HCT116 (cell line): ENCODE measurements around the gene EIF1AD. TPM values are rescaled to one million over a fixed set of nuclear protein-coding genes. Genes with fewer than 3 reads are reported as not detected.

Source experiments
- ATAC-seq: fragments of 200-7000 bp; cut with Tn5 transposase; 2 replicates; pipeline ENCODE4 v1.9.1; 2020; ENCODE audit warnings: mild to moderate bottlenecking, moderate library complexity
- BruUV-seq: library from RNA; stranded (reverse); fragments of 400-500 nt; replicated peaks from 2 replicates; lab custom pipeline; 2021; lab: Mats Ljungman, UMichigan
- CTCF ChIA-PET: fragments of 300-600 bp; sonication (Branson Sonifier 250); formaldehyde crosslinking; loops from one replicate; lab custom pipeline; 2021; ENCODE audit warnings: antibody characterized with exemption; lab: Charles Lee
- POLR2A ChIA-PET: fragments of 300-600, 350-600 bp; sonication (Branson Sonifier 250); formaldehyde crosslinking; loops from one replicate; lab custom pipeline; 2021; ENCODE audit warnings: antibody characterized with exemption; lab: Charles Lee
- RAD21 ChIA-PET, 2 experiments: fragments of 300-600 bp; sonication (Branson Sonifier 250); formaldehyde crosslinking; loops; one replicate each; lab custom pipeline; 2023; ENCODE audit warnings: low total read pairs in 2 of 2; ENCODE audit not compliant: uncharacterized antibody in 2 of 2, unreplicated experiment in 2 of 2, low non-redundant PET in 1 of 2; lab: Charles Lee
- DNase-seq: peaks from one replicate; pipeline ENCODE4 v3.0.0-alpha.2; 2010; ENCODE audit warnings: low read depth, low spot score
- H2AFZ ChIP-seq: fragments of 200-600 bp; shearing (Covaris generic), sonication (generic); 2 replicates; pipeline ENCODE4 v1.6.1; 2017; ENCODE audit warnings: low read depth, mixed run types, mixed read lengths, antibody characterized with exemption, low read length; ENCODE audit not compliant: poor library complexity, severe bottlenecking
- H3K27ac ChIP-seq: 2 replicates; pipeline ENCODE4 v1.5.1; 2012; ENCODE audit warnings: low read depth, low read length
- H3K27me3 ChIP-seq: fragments of 200-600 bp; sonication (generic); 2 replicates; pipeline ENCODE4 v1.6.1; 2016; ENCODE audit warnings: mixed run types, low read length, mixed read lengths; ENCODE audit not compliant: insufficient read depth
- H3K36me3 ChIP-seq, 2 experiments: fragments of 200-500 bp in 1 of 2; fragments of 200-600 bp in 1 of 2; sonication (Bioruptor generic) in 1 of 2; sonication (generic) in 1 of 2; 2 replicates each; pipeline versions ENCODE4 v1.5.1 to v1.6.1; 2014 to 2016; ENCODE audit warnings: low read length in 2 of 2, inconsistent platforms in 1 of 2, mixed read lengths in 1 of 2, mixed run types in 1 of 2; ENCODE audit not compliant: insufficient read depth in 2 of 2, control insufficient read depth in 1 of 2
- H3K4me1 ChIP-seq, 2 experiments: fragments of 200-600 bp in 1 of 2; sonication (generic) in 1 of 2; 2 replicates each; pipeline versions ENCODE4 v1.5.1 to v1.6.1; 2012 to 2017; ENCODE audit warnings: low read length in 2 of 2, inconsistent platforms in 1 of 2, mild to moderate bottlenecking in 1 of 2, mixed read lengths in 1 of 2, mixed run types in 1 of 2, moderate library complexity in 1 of 2; ENCODE audit not compliant: insufficient read depth in 2 of 2, control insufficient read depth in 1 of 2
- H3K4me2 ChIP-seq: fragments of 200-600 bp; sonication (generic); 2 replicates; pipeline ENCODE4 v1.6.1; 2017; ENCODE audit warnings: mixed run types, low read length, mixed read lengths
- H3K4me3 ChIP-seq, 2 experiments: fragments of 200-600 bp in 1 of 2; sonication (generic) in 1 of 2; replicated peaks in 1 of 2; 2 replicates each; pipeline ENCODE4 v1.5.1; 2011 to 2016; ENCODE audit warnings: low read length in 2 of 2, control low read depth in 1 of 2, low read depth in 1 of 2, mild to moderate bottlenecking in 1 of 2, mixed read lengths in 1 of 2, mixed run types in 1 of 2
- H3K79me2 ChIP-seq: fragments of 200-600 bp; sonication (generic); 2 replicates; pipeline ENCODE4 v1.6.1; 2017; ENCODE audit warnings: mild to moderate bottlenecking, mixed run types, low read length, moderate library complexity, mixed read lengths; ENCODE audit not compliant: insufficient read depth
- H3K9ac ChIP-seq: fragments of 200-600 bp; sonication (generic); 2 replicates; pipeline ENCODE4 v1.6.1; 2016; ENCODE audit warnings: low read length, mixed read lengths
- H3K9me2 ChIP-seq: fragments of 200-600 bp; sonication (generic), shearing (Covaris generic); 2 replicates; pipeline ENCODE4 v1.6.1; 2017; ENCODE audit warnings: mixed run types, mild to moderate bottlenecking, moderate library complexity; ENCODE audit not compliant: insufficient read depth
- H3K9me3 ChIP-seq, 2 experiments: fragments of 200-500 bp in 1 of 2; fragments of 200-600 bp in 1 of 2; sonication (Bioruptor generic) in 1 of 2; sonication (generic) in 1 of 2; 2 replicates each; pipeline ENCODE4 v1.6.1; 2014 to 2017; ENCODE audit warnings: low read length in 2 of 2, mixed read lengths in 2 of 2, inconsistent platforms in 1 of 2, low read depth in 1 of 2, mild to moderate bottlenecking in 1 of 2, mixed run types in 1 of 2, moderate library complexity in 1 of 2; ENCODE audit not compliant: control insufficient read depth in 1 of 2, insufficient read depth in 1 of 2
- H4K20me1 ChIP-seq: fragments of 200-600 bp; sonication (generic), shearing (Covaris generic); 2 replicates; pipeline ENCODE4 v1.6.1; 2017; ENCODE audit warnings: mixed run types, mild to moderate bottlenecking, moderate library complexity; ENCODE audit not compliant: insufficient read depth
- EZH2 ChIP-seq: fragments of 200-600 bp; sonication (generic); IDR thresholded peaks from 2 replicates; pipeline ENCODE4 v1.6.1; 2017; ENCODE audit warnings: antibody characterized with exemption, mixed run types
- FOSL1 ChIP-seq: IDR thresholded peaks from 2 replicates; pipeline ENCODE4 v1.6.1; 2012; ENCODE audit warnings: low read depth
- JUND ChIP-seq: IDR thresholded peaks from 2 replicates; pipeline ENCODE4 v1.6.1; 2012
- POLR2AphosphoS5 ChIP-seq: IDR thresholded peaks from 2 replicates; pipeline ENCODE4 v1.6.1; 2011; ENCODE audit warnings: mild to moderate bottlenecking, low read depth, low read length, moderate library complexity
- SRF ChIP-seq: IDR thresholded peaks from 2 replicates; pipeline ENCODE4 v1.6.1; 2012; ENCODE audit warnings: low read depth
- ZFX ChIP-seq: fragments of 450-650 bp; IDR thresholded peaks from 2 replicates; pipeline ENCODE4 v1.6.1; 2017
- intact Hi-C: fragments of 100-400 bp; cut with micrococcal nuclease; formaldehyde crosslinking; loops from 2 replicates; pipeline ENCODE4 v1.10.0; 2022
- total RNA-seq: library from RNA; stranded (reverse); gene quantifications from one replicate; pipeline ENCODE4 v1.2.1, GENCODE V29; 2021; ENCODE audit not compliant: unreplicated experiment

The EIF1AD gene
- total RNA-seq, 1 experiment from 2014 or later: 45.5 TPM

DNA sequence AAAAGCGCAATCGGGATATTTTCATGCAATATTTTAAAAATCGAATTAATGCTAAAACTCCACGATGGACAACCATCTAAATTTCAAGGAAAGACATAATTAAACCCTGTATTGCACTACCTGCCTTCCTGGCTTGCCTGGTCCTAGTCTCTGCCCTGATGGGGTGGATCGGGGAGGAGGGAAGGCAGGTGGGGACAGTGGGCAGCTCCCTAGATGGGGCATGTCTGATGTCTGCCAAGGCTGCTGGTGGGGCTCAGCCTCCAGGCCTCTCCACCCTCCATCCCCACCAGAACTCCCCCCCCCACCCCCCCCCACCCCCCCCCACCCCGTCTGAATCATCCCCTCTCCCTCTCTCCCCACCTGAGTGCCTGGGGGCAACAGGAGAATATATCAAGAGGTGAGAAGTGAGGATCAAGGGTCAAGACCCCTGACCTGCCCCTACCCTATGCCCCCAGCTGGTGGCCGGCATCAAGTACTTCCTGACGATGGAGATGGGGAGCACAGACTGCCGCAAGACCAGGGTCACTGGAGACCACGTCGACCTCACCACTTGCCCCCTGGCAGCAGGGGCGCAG is 10.5 kb upstream of the EIF1AD start:
- BruUV-seq: no TSS peak
- H3K4me3 ChIP-seq: peak overlapping the region; percentile 44 to 59
- no peaks in the 10 kb centered on the region for H4K20me1 ChIP-seq
- DNase-seq (no peak), ATAC-seq (no peak)
- ChIA-PET RAD21 (no interaction called here), POLR2A (interaction anchor here (1.2 to 2.6 kb wide), 3 partner anchors 9 to 97 kb away, joined by 4 to 17 read pairs (median 10); partner anchors contain the start of genes BANF1 and EIF1AD), CTCF (interaction anchor here (0.7 to 3.2 kb wide), 4 partner anchors 9 to 232 kb away, joined by 5 to 22 read pairs (median 8); partner anchors contain the start of gene FIBP)
- H3K36me3 ChIP-seq: no peaks in the 10 kb centered on the region
- H2AFZ ChIP-seq: no peak overlapping the region
- no peaks in the 10 kb centered on the region for H3K9me2 ChIP-seq
- intact Hi-C loops: no loop called here
- H3K9ac ChIP-seq: peak overlapping the region; percentile 74
- peak overlapping the region; percentile 72 for H3K4me2 ChIP-seq
- peaks cover 11% of the 10 kb centered on the region; the same call in 1 of the 2 replicates for H3K79me2 ChIP-seq
- H3K27me3 ChIP-seq: no peaks in the 10 kb centered on the region
- peak overlapping the region; percentile 89 for H3K27ac ChIP-seq
- H3K4me1 ChIP-seq: peaks cover 75 to 100% of the 10 kb centered on the region in 2 experiments
- H3K9me3 ChIP-seq: no peaks in the 10 kb centered on the region
- TF ChIP-seq SRF: no peak
- TF ChIP-seq ZFX: no peak

DNA sequence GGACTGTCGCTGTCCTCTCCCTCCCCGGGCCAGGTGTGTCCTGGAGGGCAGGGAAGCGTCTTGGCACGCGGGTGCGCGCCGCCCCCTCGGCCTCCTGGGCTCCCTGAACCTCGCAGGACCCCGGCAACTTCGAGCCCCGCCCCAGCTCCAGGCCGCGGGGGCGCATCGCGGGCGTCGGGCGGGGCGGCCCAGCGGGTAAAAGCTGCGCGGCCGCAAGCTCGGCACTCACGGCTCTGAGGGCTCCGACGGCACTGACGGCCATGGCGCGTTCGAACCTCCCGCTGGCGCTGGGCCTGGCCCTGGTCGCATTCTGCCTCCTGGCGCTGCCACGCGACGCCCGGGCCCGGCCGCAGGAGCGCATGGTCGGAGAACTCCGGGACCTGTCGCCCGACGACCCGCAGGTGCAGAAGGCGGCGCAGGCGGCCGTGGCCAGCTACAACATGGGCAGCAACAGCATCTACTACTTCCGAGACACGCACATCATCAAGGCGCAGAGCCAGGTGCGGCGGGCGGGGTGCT is 9.9 kb upstream of the EIF1AD start, which contains the start of gene CST6:
CST6 (plus strand) TSS at position 224 of the 519 bp plus-strand sequence; CDS start at position 261, 37 bp downstream.
- Histone ChIP-seq H3K4me3 (peak within 1 kb of the TSS; percentile 44 to 59), H3K27me3 (no peaks in the 10 kb centered on the region), H3K36me3 (no peaks in the 10 kb centered on the region), H3K4me2 (peak within 1 kb of the TSS; percentile 72), H3K9me2 (no peaks in the 10 kb centered on the region), H3K79me2 (peaks cover 11% of the 10 kb centered on the region; the same call in 1 of the 2 replicates), H3K27ac (peak within 1 kb of the TSS; percentile 89), H3K9me3 (no peaks in the 10 kb centered on the region), H3K9ac (peak within 1 kb of the TSS; percentile 74), H3K4me1 (peaks cover 79 to 100% of the 10 kb centered on the region in 2 experiments), H4K20me1 (no peaks in the 10 kb centered on the region), H2AFZ (no peak within 1 kb of the TSS)
- RAD21 ChIA-PET: no interaction called here
- TF ChIP-seq JUND (no peak), EZH2 (no peak), FOSL1 (no peak), ZFX (peak; percentile 55), POLR2AphosphoS5 (0 out of 2 replicates have a peak, but pooled peaks have one; percentile 42)
- CTCF ChIA-PET: interaction anchor here (0.7 to 3.2 kb wide), 4 partner anchors 10 to 232 kb away, joined by 5 to 22 read pairs (median 8); partner anchors contain the start of gene FIBP
- POLR2A ChIA-PET: interaction anchor here (0.6 to 2.6 kb wide), 5 partner anchors 9 to 291 kb away, joined by 3 to 17 read pairs (median 4); partner anchors contain the start of genes BANF1, EIF1AD, RNASEH2C and SF3B2
- peak; percentile 16 for ATAC-seq
- no peak for DNase-seq
- intact Hi-C loops: loop anchor here (1.0 kb wide), 1 partner anchor 10 kb away; the partner anchor contains the start of genes BANF1 and EIF1AD
- BruUV-seq: no TSS peak
